GM18511 (cell line): Measurements from ENCODE around the gene RBM5.
"Not testable (repeated sequence)": the region's sequence is repeated elsewhere in the genome, so short reads cannot be mapped to it uniquely, and the experiment has no call there.

ENCODE experiments used
- ATAC-seq: cut with Tn5 transposase; IDR thresholded peaks from one replicate; pipeline ENCODE4 v1.9.1; 2021; ENCODE audit warnings: mild to moderate bottlenecking, moderate library complexity; ENCODE audit not compliant: unreplicated experiment

RBM5 gene

DNA sequence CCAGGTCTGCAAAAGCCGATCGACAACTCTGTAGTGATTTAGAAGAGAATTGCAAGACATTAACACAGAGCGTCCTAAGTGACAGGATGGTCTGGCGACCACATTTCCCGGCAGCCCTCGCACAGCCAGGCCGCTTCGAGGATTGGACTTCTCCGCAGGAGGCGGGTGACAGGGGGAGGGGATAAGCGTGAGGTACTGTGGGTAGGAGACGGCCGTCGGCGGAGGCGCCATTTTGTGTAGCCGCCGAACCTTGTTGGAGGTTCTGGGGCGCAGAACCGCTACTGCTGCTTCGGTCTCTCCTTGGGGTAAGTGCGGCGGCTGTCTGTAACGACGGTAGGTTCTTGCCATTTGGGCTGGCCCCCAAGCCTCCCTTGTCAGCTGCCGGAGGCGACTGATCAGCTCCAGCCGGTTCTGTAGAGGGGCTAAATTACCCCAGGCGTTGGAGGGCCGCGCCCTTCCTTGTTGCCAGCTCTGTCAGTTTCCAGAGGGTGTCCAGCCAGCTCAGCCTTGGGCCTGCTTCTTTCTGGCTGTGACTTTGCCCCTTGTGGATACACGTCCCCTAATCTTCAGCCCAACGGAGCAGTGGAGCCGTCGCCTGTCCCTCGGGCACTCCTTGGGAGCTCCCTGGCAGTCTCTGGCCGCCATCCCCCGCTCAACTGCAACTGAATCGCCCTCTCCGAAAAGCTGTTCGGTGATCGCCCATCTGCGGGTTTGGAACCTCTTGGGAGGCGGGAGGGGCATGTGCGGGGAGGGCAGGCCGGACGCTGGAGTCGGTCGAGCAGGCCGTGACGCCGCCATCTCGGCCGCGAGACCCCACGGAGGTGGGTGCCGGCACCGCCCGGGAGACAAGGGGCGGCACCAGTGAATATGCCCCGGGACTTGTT is at the start of gene RBM5:
Gene RBM5, plus strand, starts transcription at position 195 of the 884 bp plus-strand sequence. CDS start 1,516 bp downstream, outside the sequence.
- ATAC-seq = peak; percentile 99

- ATAC-seq = no peak
Measured at GRCh38 chr3:50044976-50045375, 43.7 kb upstream of the RBM5 start.

DNA sequence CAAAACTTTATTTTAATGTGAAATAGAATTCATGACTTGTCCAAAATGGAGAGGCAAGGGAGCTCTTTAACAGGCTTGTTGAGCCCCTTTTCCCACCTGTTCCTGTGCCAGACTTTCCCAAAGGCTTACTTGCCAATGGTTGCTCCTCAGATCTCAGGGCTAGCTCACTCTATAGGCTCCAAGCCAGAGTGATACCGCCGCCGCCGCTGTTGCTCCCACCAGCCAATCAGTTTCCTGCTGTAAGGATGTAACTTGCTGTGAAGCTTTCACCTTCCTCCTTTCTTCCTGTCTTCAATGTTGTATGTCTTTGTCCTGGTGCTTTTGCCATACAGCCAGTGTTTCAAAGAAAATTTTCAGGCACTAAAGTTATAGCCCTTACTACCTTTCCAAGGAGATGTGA is 41.3 kb upstream of the RBM5 start:
- no peak for ATAC-seq

DNA sequence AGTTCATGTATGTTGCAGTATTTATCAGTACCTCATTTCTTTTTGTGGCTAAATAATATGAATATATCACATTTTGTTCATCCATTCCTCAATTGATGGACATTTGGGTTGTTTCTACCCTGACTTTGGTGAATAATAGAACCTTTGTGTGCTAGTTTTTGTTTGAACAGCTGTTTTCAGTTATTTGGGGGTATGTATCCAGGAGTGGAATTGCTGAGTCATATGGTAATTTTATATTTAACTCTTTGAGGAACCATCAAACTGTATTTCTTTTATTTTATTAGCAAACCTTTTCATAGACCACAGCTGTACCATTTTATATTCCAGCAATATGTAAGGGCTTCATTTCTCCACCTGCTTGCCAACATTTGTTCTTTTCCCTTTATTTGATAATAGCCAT is 38.4 kb upstream of the RBM5 start:
- no peak for ATAC-seq

GRCh38 chr3:50057756-50058155 is 31.0 kb upstream of the RBM5 start:
- ATAC-seq = no peak

DNA sequence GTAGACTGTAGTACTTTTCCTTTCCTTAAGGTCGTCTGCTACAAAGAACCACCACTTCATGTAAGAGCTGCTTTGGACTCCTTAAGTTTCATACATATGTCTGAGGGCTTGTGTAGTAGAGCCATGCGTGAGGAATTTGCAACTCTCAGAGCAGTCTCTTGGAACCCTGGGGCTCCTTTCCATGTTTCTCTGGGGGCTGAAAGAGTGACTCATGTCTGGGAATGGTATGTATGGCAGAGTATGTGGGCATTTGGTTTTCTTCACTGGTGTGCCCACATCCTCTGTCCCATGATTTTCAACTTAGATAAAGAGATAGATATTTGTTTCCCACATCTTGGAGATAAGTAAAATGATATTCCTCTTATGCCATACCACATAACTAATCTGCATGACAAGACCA is 20.6 kb upstream of the RBM5 start:
- no peak for ATAC-seq

- ATAC-seq = no peak
Measured at GRCh38 chr3:50078091-50078490, 10.6 kb upstream of the RBM5 start.

- ATAC-seq = no peak
Measured at GRCh38 chr3:50078622-50079021, 10.1 kb upstream of the RBM5 start.

GRCh38 chr3:50084951-50085350 is 3.8 kb upstream of the RBM5 start:
- not testable (repeated sequence) for ATAC-seq

- no peak for ATAC-seq
Measured at GRCh38 chr3:50089609-50089945, 858 bp downstream of the RBM5 start.

GRCh38 chr3:50090984-50091383 is 2.3 kb downstream of the RBM5 start:
- no peak for ATAC-seq

DNA sequence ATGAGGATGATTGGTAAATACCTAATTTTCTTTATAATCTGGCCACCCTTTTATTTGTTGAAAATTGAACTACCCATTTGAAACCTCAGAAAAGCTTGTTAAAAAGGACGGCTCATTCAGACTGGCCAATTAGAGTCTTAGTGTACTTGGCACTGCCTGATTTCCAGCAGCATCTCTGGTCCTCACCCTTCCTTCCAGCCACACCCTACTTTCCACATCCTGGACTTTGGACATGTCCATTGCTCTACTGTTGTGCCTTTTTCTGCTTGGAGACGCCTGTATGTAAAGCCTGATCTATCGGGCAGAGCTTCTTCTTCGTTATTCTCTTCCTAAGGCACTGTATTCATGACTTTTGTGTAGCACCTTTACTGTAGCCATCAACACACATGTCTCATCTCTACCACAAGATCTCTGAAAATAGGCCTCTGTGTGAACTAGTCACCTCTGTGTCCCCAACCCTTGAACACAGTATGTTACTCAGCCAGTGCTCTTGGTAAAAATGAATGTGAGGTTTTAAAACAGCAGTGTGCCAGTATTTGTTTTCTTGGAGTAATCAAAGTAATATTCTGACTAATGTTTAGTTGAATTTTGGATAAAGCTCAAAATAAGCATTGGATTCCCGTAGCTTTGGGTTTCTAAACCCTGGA is 6.8 kb downstream of the RBM5 start:
- ATAC-seq = no peak

DNA sequence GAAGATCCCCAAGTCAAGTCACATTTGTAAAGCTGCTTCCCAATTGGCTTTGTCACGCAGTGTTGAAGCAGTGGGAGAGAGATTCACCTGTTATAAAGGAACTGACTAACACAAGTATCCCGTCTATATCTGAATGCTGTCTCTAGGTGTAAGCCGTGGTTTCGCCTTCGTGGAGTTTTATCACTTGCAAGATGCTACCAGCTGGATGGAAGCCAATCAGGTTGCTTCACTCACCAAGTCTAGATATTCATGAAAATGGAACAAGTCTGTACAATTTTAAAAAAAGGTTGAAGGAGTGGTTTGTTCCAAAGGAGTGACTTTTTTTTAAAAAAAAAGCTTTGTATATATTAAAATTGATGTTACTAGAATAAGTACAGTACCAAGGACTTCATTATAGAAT is 11.7 kb downstream of the RBM5 start:
- no peak for ATAC-seq

DNA sequence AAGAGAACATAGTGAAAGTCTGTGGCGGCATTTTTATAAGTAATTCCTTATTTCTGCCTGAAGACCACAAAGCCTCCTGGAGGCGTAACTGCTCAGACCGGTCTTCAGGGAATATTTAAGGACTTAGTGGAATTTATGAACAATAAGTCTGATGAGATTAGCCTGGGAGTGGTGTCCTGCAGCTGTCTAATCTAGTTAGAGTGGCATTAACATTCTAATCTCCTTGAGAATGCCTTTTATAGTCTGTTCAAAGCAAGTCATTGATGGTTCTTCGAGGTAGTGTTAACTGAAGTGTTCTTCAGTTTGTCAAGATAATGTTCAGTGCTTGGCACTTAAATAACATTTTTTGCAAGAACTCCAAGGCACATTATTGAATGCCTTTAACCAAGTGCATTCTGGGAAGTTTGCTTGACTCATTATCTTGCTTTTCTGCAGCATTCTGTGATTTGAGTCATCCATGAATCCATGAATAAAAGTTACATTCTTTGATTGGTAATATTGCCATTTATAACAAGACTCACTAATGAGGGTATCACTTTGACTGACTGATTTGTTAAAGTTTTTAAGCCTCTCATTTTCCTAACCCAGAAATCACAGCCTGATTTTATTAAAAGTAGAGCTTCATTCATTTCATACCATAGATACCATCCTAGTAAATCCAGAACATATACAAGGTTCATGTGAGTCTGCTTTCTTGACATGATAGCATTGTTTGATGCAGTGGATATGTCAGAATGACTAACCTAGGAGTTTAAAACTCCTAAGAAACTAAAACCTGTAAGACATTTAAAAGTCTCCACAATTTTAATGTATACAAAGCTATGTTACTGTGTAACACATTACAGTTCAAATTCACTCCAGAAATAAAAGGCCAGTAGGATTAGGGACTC is 12.5 kb downstream of the RBM5 start:
- no peak for ATAC-seq

GRCh38 chr3:50102558-50102957 is 13.8 kb downstream of the RBM5 start:
- no peak for ATAC-seq

DNA sequence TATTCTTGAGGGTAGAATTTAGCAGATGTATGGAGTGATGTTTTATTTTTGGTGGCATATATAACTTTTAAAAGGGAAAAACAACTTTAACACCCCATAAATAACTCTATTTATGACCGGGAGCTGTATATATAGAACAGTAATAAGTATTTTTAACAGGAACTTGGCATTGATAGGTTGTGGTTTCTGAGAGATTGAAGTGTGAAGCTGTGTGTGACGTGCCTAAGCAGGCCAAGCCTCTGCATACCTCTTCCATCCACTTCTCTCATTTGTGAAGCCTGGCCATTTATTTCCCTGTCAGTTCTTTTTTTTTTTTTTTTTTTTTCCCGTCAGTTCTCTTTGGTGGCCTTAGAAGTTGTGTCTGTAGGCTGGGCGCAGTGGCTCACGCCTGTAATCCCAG is 23.0 kb downstream of the RBM5 start:
- ATAC-seq = no peak

DNA sequence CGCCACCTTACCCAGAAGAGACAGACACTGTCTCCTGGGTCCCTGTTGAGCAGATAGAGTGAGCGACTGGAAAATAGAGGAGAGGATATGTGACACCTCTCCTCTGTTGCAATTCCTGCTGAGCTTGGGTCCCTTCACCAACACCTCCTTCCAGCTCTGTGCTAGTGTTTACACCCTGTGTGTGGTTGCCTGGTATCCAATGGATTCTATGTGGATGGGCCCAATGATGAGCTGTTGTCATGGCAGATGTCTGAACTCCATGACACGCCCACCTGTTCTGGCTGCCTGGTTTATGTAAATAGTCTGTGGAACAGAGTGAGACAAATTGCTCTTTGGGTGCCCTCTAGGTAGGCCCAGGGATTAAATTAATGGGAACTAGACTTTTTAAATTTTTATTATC is 23.7 kb downstream of the RBM5 start:
- no peak for ATAC-seq

GRCh38 chr3:50117120-50117519 is 28.4 kb downstream of the RBM5 start:
- ATAC-seq = no peak

DNA sequence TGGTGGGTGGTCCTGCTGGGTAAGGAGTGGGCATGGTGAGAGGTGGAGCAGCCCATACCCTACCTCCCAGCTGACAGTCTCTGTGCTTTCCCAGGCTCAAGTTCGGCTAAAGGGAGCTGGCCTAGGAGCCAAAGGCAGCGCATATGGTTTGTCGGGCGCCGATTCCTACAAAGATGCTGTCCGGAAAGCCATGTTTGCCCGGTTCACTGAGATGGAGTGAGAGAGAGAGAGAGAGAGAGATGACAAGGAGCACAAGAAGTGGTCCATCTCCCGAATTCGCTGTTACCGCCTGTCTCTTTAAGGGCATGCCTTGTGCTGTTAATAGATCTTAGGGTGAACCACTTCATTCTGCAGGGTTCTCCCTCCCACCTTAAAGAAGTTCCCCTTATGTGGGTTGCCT is 29.5 kb downstream of the RBM5 start:
- ATAC-seq = no peak

DNA sequence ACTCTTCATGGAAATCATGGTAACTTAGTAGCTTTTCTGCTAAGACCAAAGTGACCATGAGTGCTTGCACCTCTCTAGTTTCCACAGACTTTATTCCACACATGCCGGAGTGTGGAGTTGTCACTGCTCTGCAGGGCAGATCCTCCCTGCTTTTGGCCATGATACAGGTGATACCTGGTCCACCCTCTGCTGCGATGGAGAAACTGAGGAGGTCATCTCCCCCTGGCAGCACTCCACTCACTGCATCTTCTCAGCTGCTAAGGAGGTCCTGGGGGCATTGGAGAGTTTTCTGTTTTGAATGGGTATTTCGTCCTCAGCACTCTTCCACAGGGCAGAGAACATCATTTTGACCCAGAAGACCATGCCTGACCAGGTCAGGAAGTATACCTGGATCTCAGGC is 31.1 kb downstream of the RBM5 start:
- ATAC-seq = no peak

- no peak for ATAC-seq
Measured at GRCh38 chr3:50120364-50121071, 31.8 kb downstream of the RBM5 start.
